H1 (cell line): Measurements from ENCODE around the gene RRP1B. TPM values are rescaled to one million over a fixed set of nuclear protein-coding genes. Genes with fewer than 3 reads are reported as not detected.

ENCODE experiments used
- CTCF ChIA-PET: fragments of 300-600 bp; sonication (Branson Sonifier 250); formaldehyde crosslinking; loops from one replicate; lab custom pipeline; 2021; ENCODE audit not compliant: partially characterized antibody; lab: Charles Lee
- POLR2A ChIA-PET: fragments of 300-600 bp; sonication (Branson Sonifier 250); formaldehyde crosslinking; loops from one replicate; lab custom pipeline; 2021; ENCODE audit warnings: inconsistent platforms; ENCODE audit not compliant: partially characterized antibody; lab: Charles Lee
- DNase-seq, 2 experiments: peaks; one replicate each; pipeline versions ENCODE4 v3.0.0 to v3.0.0-alpha.2; 2010 to 2022; ENCODE audit warnings: low spot score in 2 of 2, low read depth in 1 of 2, mixed read lengths in 1 of 2
- FAIRE-seq: peaks from 2 replicates; lab custom pipeline; 2011; peaks lifted over from hg19 to GRCh38; lab: Jason Lieb, UNC
- H2AFZ ChIP-seq: 2 replicates; pipeline ENCODE4 v1.8.1; 2012; ENCODE audit warnings: low read length, inconsistent platforms
- H2AK5ac ChIP-seq: 2 replicates; pipeline ENCODE4 v1.6.1; 2013; ENCODE audit warnings: low read depth, low read length
- H2BK120ac ChIP-seq: replicated peaks from 2 replicates; pipeline ENCODE3; 2013; ENCODE audit warnings: low read depth, low read length, inconsistent platforms
- H2BK12ac ChIP-seq: 2 replicates; pipeline ENCODE4 v1.6.1; 2013; ENCODE audit warnings: low read depth, low read length
- H2BK15ac ChIP-seq: 2 replicates; pipeline ENCODE4 v1.6.1; 2013; ENCODE audit warnings: low read length
- H2BK20ac ChIP-seq: 2 replicates; pipeline ENCODE4 v1.6.1; 2013; ENCODE audit warnings: low read length
- H2BK5ac ChIP-seq: 2 replicates; pipeline ENCODE4 v1.6.1; 2013; ENCODE audit warnings: low read depth, low read length
- H3K14ac ChIP-seq: 2 replicates; pipeline ENCODE4 v1.6.1; 2013; ENCODE audit warnings: inconsistent platforms; ENCODE audit not compliant: insufficient read length
- H3K18ac ChIP-seq: 2 replicates; pipeline ENCODE4 v1.6.1; 2013; ENCODE audit warnings: low read length; ENCODE audit errors: extremely low read depth
- H3K23ac ChIP-seq: 2 replicates; pipeline ENCODE4 v1.6.1; 2013; ENCODE audit warnings: inconsistent platforms; ENCODE audit not compliant: insufficient read length
- H3K23me2 ChIP-seq: 2 replicates; pipeline ENCODE4 v1.6.1; 2013; ENCODE audit warnings: low read depth, low read length
- H3K27ac ChIP-seq: 2 replicates; pipeline ENCODE4 v1.6.1; 2011; ENCODE audit warnings: low read depth, low read length, inconsistent platforms
- H3K27me3 ChIP-seq, 4 experiments: replicated peaks in 1 of 4; 1 replicate in 1 of 4; 2 replicates in 3 of 4; pipeline versions ENCODE4 v1.6.1 to v1.8.1; 2011 to 2013; ENCODE audit warnings: low read length in 3 of 4, mild to moderate bottlenecking in 3 of 4, inconsistent platforms in 2 of 4, mixed read lengths in 2 of 4, moderate library complexity in 1 of 4; ENCODE audit not compliant: control insufficient read depth in 3 of 4, insufficient read depth in 3 of 4; ENCODE audit errors: extremely low read depth in 1 of 4
- H3K36me3 ChIP-seq, 4 experiments: 2 replicates each; pipeline versions ENCODE4 v1.6.1 to v1.8.1; 2011 to 2013; ENCODE audit warnings: mild to moderate bottlenecking in 4 of 4, low read length in 3 of 4, moderate library complexity in 2 of 4, control low read depth in 1 of 4, inconsistent platforms in 1 of 4; ENCODE audit not compliant: insufficient read depth in 4 of 4, control insufficient read depth in 2 of 4
- H3K4ac ChIP-seq: replicated peaks from 2 replicates; pipeline ENCODE3; 2013; ENCODE audit warnings: low read length, low read depth, mixed read lengths, inconsistent platforms; ENCODE audit not compliant: insufficient read length
- H3K4me1 ChIP-seq, 4 experiments: replicated peaks in 1 of 4; 1 replicate in 1 of 4; 2 replicates in 3 of 4; pipeline versions ENCODE4 v1.6.1 to v1.8.1; 2011 to 2013; ENCODE audit warnings: low read length in 3 of 4, inconsistent platforms in 2 of 4, mixed read lengths in 1 of 4; ENCODE audit not compliant: insufficient read depth in 4 of 4, control insufficient read depth in 3 of 4
- H3K4me2 ChIP-seq, 2 experiments: 2 replicates each; pipeline versions ENCODE4 v1.6.1 to v1.8.1; 2011 to 2013; ENCODE audit warnings: low read depth in 2 of 2, low read length in 2 of 2, control low read depth in 1 of 2, inconsistent platforms in 1 of 2, mild to moderate bottlenecking in 1 of 2; ENCODE audit not compliant: insufficient read depth in 1 of 2
- H3K4me3 ChIP-seq, 4 experiments: fragments of 200-600, 300-600 bp in 1 of 4; sonication (generic), shearing (Covaris generic), sonication (Bioruptor Twin) in 1 of 4; 2 replicates each; pipeline versions ENCODE4 v1.5.1 to v1.8.1; 2011 to 2016; ENCODE audit warnings: low read length in 4 of 4, low read depth in 3 of 4, control low read depth in 2 of 4, inconsistent platforms in 2 of 4, mild to moderate bottlenecking in 2 of 4, mixed read lengths in 1 of 4, moderate library complexity in 1 of 4; ENCODE audit not compliant: insufficient read depth in 2 of 4; ENCODE audit errors: extremely low read depth in 1 of 4
- H3K56ac ChIP-seq: replicated peaks from 2 replicates; pipeline ENCODE3; 2013; ENCODE audit warnings: low read depth, mild to moderate bottlenecking, mixed read lengths, low read length, inconsistent platforms; ENCODE audit not compliant: insufficient read length
- H3K79me1 ChIP-seq: 2 replicates; pipeline ENCODE4 v1.6.1; 2013; ENCODE audit warnings: low read depth, low read length, control low read depth
- H3K79me2 ChIP-seq, 2 experiments: 2 replicates each; pipeline versions ENCODE4 v1.6.1 to v1.8.1; 2012 to 2013; ENCODE audit warnings: low read length in 2 of 2, mild to moderate bottlenecking in 2 of 2, inconsistent platforms in 1 of 2; ENCODE audit not compliant: insufficient read depth in 2 of 2, control insufficient read depth in 1 of 2
- H3K9ac ChIP-seq, 4 experiments: replicated peaks in 1 of 4; 1 replicate in 1 of 4; 2 replicates in 3 of 4; pipeline versions ENCODE4 v1.6.1 to v1.8.1; 2011 to 2013; ENCODE audit warnings: low read depth in 3 of 4, low read length in 3 of 4, control low read depth in 2 of 4, mild to moderate bottlenecking in 2 of 4, moderate library complexity in 2 of 4, inconsistent platforms in 1 of 4; ENCODE audit errors: extremely low read depth in 1 of 4
- H3K9me3 ChIP-seq, 2 experiments: 2 replicates each; pipeline versions ENCODE4 v1.6.1 to v1.8.1; 2012 to 2013; ENCODE audit warnings: mild to moderate bottlenecking in 2 of 2, moderate library complexity in 2 of 2, control low read depth in 1 of 2, inconsistent platforms in 1 of 2, low read depth in 1 of 2, low read length in 1 of 2, mixed read lengths in 1 of 2; ENCODE audit not compliant: insufficient read depth in 2 of 2
- H4K20me1 ChIP-seq, 2 experiments: replicated peaks in 1 of 2; 2 replicates each; pipeline versions ENCODE3 to v1.8.1; 2011 to 2013; ENCODE audit warnings: inconsistent platforms in 2 of 2, low read length in 2 of 2, mild to moderate bottlenecking in 1 of 2; ENCODE audit not compliant: insufficient read depth in 2 of 2, control insufficient read depth in 1 of 2
- H4K5ac ChIP-seq: 2 replicates; pipeline ENCODE4 v1.6.1; 2013; ENCODE audit warnings: low read length, low read depth, mixed read lengths, inconsistent platforms; ENCODE audit not compliant: insufficient read length
- H4K8ac ChIP-seq: 2 replicates; pipeline ENCODE4 v1.8.0; 2013; ENCODE audit warnings: mild to moderate bottlenecking, moderate library complexity, low read length, inconsistent platforms; ENCODE audit not compliant: insufficient read depth; ENCODE audit errors: extremely low read depth
- H4K91ac ChIP-seq: replicated peaks from 2 replicates; pipeline ENCODE3; 2013; ENCODE audit warnings: low read length, mixed read lengths, inconsistent platforms; ENCODE audit not compliant: insufficient read length
- BRCA1 ChIP-seq: IDR thresholded peaks from 2 replicates; pipeline ENCODE4 v1.6.1; 2012; ENCODE audit warnings: low read depth, low read length, improper control_type of control experiment
- CHD1 ChIP-seq: IDR thresholded peaks from 2 replicates; pipeline ENCODE4 v1.6.1; 2012; ENCODE audit warnings: low read depth, low read length, improper control_type of control experiment
- POLR2AphosphoS5 ChIP-seq: IDR thresholded peaks from 2 replicates; pipeline ENCODE4 v1.6.1; 2011; ENCODE audit warnings: low read depth, low read length
- RXRA ChIP-seq: IDR thresholded peaks from 2 replicates; pipeline ENCODE4 v1.6.1; 2011; ENCODE audit warnings: low read depth, mild to moderate bottlenecking, low read length, moderate library complexity; ENCODE audit not compliant: insufficient read depth
- SAP30 ChIP-seq: fragments of 300-600 bp; sonication (generic); IDR thresholded peaks from 2 replicates; pipeline ENCODE4 v1.7.1; 2012; ENCODE audit warnings: low read length, moderate library complexity, mild to moderate bottlenecking, inconsistent platforms; ENCODE audit not compliant: insufficient read depth, insufficient replicate concordance
- SRF ChIP-seq: IDR thresholded peaks from 2 replicates; pipeline ENCODE4 v1.6.1; 2011; ENCODE audit warnings: mild to moderate bottlenecking, low read depth, low read length, moderate library complexity
- WGBS, 2 experiments: shearing (Covaris generic) in 1 of 2; methylation state at CpG; one replicate each; pipeline versions ENCODE4 v1.1.6 to v1.1.7; 2013 to 2015; ENCODE audit warnings: low lambda C conversion rate in 2 of 2, mixed read lengths in 2 of 2, inconsistent platforms in 1 of 2, low coverage in 1 of 2, missing lambda C conversion rate in 1 of 2; ENCODE audit not compliant: insufficient replicate concordance in 2 of 2, insufficient coverage in 1 of 2, insufficient read length in 1 of 2; ENCODE audit errors: extremely low coverage in 1 of 2, missing lambda C conversion rate in 1 of 2; 5-methylcytosine and 5-hydroxymethylcytosine counted together
- polyA plus RNA-seq, 7 experiments: library from polyadenylated mRNA; depleted of rRNA in 3 of 7; stranded (reverse) in 5 of 7; unstranded in 2 of 7; fragments of >200 nt in 5 of 7; fragments of 200-250 nt in 2 of 7; gene quantifications; 1 replicate in 5 of 7; 2 replicates in 1 of 7; 4 replicates in 1 of 7; pipeline versions ENCODE4 v1.2.1 to v1.2.3, GENCODE V29; 2011 to 2013; ENCODE audit warnings: missing spikeins in 2 of 7, mixed read lengths in 2 of 7
- total RNA-seq: library from RNA; stranded (reverse); fragmentation: NEBNext Ultra II Directional; extraction: Animal tissue kit (Norgen Biotek cat#: 25700); gene quantifications from 2 replicates; pipeline ENCODE4 v1.2.1, GENCODE V29; 2021
- TF ChIP-seq, protein P1 (sequence below): IDR thresholded peaks from 2 replicates; pipeline ENCODE4 v1.6.1; 2012; ENCODE audit warnings: inconsistent platforms

The RRP1B gene
- total and polyA plus RNA-seq, 2 of the 8 experiments (the other 6 are each of a cell fraction or from before 2014, with no cell fraction given): 25.8 to 97.3 TPM

DNA sequence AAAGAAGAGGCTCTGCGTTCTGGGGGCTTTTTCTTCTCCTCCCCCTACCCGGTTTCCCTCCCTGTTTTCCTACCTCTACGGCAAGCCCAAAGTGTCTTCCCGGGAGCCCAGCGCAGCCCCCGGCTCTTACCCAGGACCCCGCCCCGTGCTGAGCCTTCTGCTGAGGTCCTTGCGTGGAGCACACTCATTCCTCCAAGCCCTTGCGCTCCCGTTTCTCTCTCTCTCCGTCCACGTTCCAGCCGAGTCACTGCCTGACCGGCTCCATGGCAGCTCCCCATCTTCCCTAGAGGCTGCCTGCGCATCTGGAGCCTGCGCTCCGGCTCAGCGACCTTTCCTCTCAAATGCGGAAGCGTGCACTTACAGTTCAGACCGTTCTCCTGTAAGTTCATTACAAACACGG is 34.6 kb downstream of the RRP1B start:
- Histone ChIP-seq H3K23ac (no peak overlapping the region), H2BK20ac (no peak overlapping the region), H4K20me1 (peaks cover 2 to 8% of the 10 kb centered on the region in 2 experiments), H3K4ac (no peak overlapping the region), H3K27me3 (no peaks in the 10 kb centered on the region), H3K36me3 (peaks cover 16 to 67% (median 45%) of the 10 kb centered on the region in 4 experiments; a peak in 7 of 8 replicates), H3K79me2 (no peaks in the 10 kb centered on the region), H3K23me2 (no peaks in the 10 kb centered on the region), H3K9me3 (no peaks in the 10 kb centered on the region), H4K91ac (no peak overlapping the region), H3K4me1 (no peaks in the 10 kb centered on the region), H3K9ac (no peak overlapping the region), H2BK15ac (no peak overlapping the region), H3K14ac (no peak overlapping the region), H2BK12ac (no peak overlapping the region), H3K79me1 (0 out of 2 replicates have a peak, but pooled peaks cover 2% of the 10 kb centered on the region), H3K4me3 (no peak overlapping the region), H2BK120ac (no peak overlapping the region), H3K56ac (no peak overlapping the region), H3K18ac (no peak overlapping the region), H3K27ac (no peak overlapping the region), H2AFZ (no peak overlapping the region), H3K4me2 (no peak overlapping the region), H2AK5ac (no peak overlapping the region), H4K5ac (no peak overlapping the region), H2BK5ac (no peak overlapping the region), H4K8ac (peak overlapping the region; percentile 31; the same call in 1 of the 2 replicates)
- FAIRE-seq (no peak), DNase-seq (no peak)
- 91% methylated on average over 23 of the region's 23 CpGs; no CpG with 5 or more reads in 1 of the 2 experiments for WGBS, 2 experiments
- CTCF ChIA-PET: interaction anchor here (1.1 to 2.6 kb wide), 4 partner anchors 12 to 75 kb away, joined by 3 to 11 read pairs (median 4); no protein-coding TSS in a partner anchor
- POLR2A ChIA-PET: interaction anchor here (1.2 to 1.6 kb wide), 7 partner anchors 10 to 48 kb away, joined by 3 to 5 read pairs (median 3); no protein-coding TSS in a partner anchor
- no peak for TF ChIP-seq CHD1
- TF ChIP-seq RXRA: no peak
- no peak for TF ChIP-seq SAP30
- TF ChIP-seq, protein P1, sequence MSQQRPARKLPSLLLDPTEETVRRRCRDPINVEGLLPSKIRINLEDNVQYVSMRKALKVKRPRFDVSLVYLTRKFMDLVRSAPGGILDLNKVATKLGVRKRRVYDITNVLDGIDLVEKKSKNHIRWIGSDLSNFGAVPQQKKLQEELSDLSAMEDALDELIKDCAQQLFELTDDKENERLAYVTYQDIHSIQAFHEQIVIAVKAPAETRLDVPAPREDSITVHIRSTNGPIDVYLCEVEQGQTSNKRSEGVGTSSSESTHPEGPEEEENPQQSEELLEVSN: no peak
- TF ChIP-seq SRF: no peak
- TF ChIP-seq BRCA1: no peak
- TF ChIP-seq POLR2AphosphoS5: no peak
